Activated naive CD8-positive, alpha-beta T cell (primary cell): Measurements from ENCODE around the gene IFTAP.

Experiments
- H3K27ac Mint-ChIP-seq: one replicate; pipeline ENCODE4 v1.8.0; 2021; ENCODE audit warnings: mixed read lengths
- H3K27me3 Mint-ChIP-seq: one replicate; pipeline ENCODE4 v1.8.0; 2021; ENCODE audit warnings: mixed read lengths
- H3K36me3 Mint-ChIP-seq: one replicate; pipeline ENCODE4 v1.8.0; 2021; ENCODE audit warnings: mixed read lengths
- H3K4me1 Mint-ChIP-seq: one replicate; pipeline ENCODE4 v1.8.0; 2021; ENCODE audit warnings: low read depth, mixed read lengths
- H3K4me3 Mint-ChIP-seq: one replicate; pipeline ENCODE4 v1.8.0; 2021; ENCODE audit warnings: mild to moderate bottlenecking, mixed read lengths
- H3K9me3 Mint-ChIP-seq: one replicate; pipeline ENCODE4 v1.8.0; 2021; ENCODE audit warnings: low read depth, mixed read lengths

IFTAP gene

DNA sequence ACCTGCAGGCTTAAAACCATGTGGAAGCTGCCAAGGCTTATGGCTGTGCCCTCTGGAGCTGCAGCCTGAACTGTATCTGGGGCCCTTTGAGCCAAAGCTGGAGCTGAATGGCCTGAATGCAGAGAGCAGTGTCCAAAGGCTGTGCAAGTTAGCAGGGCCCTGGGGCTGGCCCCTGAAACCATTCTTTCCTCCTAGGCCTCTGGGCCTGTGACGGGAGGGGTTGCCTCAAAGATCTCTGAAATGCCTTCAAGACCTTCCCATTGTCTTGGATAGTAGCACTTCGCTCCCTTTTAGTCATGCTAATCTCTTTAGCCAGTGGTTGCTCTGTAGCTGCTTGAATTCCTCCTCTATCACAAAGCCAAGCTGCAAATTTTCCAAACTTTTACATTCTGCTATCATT, 12.8 kb upstream of the IFTAP start:
- H3K27me3 Mint-ChIP-seq: peaks cover 5% of the 10 kb centered on the region
- H3K4me3 Mint-ChIP-seq: no peak overlapping the region
- H3K9me3 Mint-ChIP-seq: peaks cover 6% of the 10 kb centered on the region
- H3K36me3 Mint-ChIP-seq: peaks cover 4% of the 10 kb centered on the region
- no peak overlapping the region for H3K27ac Mint-ChIP-seq
- H3K4me1 Mint-ChIP-seq: no peaks in the 10 kb centered on the region

DNA sequence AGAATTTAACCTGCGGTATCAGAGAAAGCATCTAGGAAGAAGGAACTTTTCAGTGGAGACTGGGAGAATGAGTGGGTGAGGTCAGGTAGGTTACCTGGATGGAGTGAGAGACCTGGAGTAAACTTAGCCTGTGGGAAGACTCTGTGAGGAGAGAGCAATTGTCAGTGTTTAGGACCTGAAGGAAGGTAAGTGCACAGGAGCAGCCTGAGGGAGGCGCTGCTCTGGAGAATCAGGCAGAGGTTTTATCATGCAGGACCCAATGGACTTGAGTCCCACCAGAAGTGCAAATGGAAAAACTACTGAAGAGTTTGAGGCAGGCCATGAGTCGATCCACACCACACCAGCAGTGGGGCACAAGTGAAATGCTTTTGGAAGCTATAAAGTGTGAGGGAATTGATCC, 10.6 kb upstream of the IFTAP start:
- peaks cover 5% of the 10 kb centered on the region for H3K27me3 Mint-ChIP-seq
- H3K4me1 Mint-ChIP-seq: no peaks in the 10 kb centered on the region
- peaks cover 4% of the 10 kb centered on the region for H3K36me3 Mint-ChIP-seq
- peaks cover 6% of the 10 kb centered on the region for H3K9me3 Mint-ChIP-seq
- H3K27ac Mint-ChIP-seq: no peak overlapping the region
- no peak overlapping the region for H3K4me3 Mint-ChIP-seq

DNA sequence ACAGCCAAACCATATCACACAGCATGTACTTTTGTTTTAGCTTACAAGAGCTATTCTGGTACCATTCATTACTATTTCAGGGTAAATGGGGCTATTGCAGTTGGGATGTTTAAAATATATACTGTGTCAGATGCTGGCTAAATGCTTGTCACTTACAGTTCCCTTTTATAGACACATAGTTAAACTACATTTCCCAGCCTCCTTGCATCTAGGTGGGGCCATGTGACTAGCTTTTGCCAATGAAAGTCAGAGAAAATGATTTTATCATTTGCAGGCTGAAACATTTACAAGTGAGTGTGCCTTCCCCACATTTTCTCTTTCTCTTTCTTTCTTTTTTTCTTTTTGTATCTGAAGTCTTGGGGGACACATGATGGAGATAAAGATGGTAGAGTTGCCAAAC, 7.8 kb upstream of the IFTAP start:
- H3K36me3 Mint-ChIP-seq: peaks cover 4% of the 10 kb centered on the region
- peaks cover 6% of the 10 kb centered on the region for H3K9me3 Mint-ChIP-seq
- H3K4me1 Mint-ChIP-seq: no peaks in the 10 kb centered on the region
- H3K4me3 Mint-ChIP-seq: no peak overlapping the region
- H3K27ac Mint-ChIP-seq: no peak overlapping the region
- peaks cover 10% of the 10 kb centered on the region for H3K27me3 Mint-ChIP-seq

DNA sequence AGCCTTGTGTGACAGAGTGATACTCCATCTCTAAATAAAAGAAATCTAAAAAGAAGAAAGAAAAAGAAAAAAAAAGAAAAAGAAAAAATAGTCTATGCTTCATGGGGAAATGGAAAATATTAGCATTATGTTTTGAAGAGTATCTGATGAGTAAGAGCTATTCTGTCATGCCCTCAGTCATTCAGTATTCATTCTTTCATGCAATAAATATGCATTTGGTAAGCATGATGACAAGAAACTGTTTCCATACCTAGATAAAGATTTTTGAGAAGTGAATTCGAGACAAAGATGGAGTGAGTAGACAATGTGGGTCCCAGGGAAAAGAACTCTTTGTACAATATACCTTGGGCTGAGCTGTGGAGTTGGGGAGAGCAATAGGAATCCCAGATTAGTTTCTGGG, 6.2 kb upstream of the IFTAP start:
- Mint-ChIP-seq H3K27me3 (peaks cover 19% of the 10 kb centered on the region), H3K4me1 (no peaks in the 10 kb centered on the region)

DNA sequence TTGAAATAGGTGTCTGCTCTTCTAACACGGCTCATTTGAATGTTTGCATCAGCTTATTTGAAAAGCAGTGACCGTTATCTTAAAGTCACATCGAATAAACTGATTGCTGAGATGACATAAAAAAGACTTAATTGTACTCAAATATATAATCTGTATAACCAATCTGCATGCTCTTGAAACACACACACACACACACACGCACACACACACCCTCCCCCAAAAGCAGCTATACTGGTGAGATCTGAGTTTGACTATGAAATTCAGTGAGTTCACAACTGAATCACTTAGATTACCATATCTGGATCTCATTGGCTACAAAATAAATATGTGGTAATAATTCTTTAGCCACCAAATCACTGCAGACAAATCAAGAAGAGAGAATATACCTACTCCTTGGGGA, 3.8 kb upstream of the IFTAP start:
- Mint-ChIP-seq H3K4me1 (peaks cover 7% of the 10 kb centered on the region), H3K9me3 (no peaks in the 10 kb centered on the region), H3K36me3 (no peaks in the 10 kb centered on the region), H3K27me3 (peaks cover 36% of the 10 kb centered on the region), H3K27ac (no peak overlapping the region), H3K4me3 (no peak overlapping the region)

More for the DNA sequence above, 6.2 kb upstream of the IFTAP start:
- Mint-ChIP-seq H3K27ac (no peak overlapping the region), H3K36me3 (no peaks in the 10 kb centered on the region), H3K9me3 (no peaks in the 10 kb centered on the region), H3K4me3 (no peak overlapping the region)

DNA sequence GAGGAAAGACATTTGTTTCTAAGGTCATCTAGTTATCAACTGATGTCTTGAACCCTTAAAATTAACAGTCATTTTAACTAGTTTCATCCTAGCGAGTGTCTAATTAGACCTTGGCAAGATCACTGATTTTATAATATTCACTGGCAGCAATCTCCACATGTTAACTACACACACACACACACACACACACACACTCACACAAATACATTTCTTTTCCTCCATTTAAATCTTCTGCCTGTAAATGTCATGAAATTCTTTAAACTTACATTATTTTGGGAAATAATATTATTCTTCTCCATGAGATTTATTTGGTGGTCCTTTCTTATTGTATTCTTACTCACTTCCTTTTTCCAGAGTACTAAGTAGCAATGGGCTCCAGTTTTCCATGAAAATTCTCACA, 2.9 kb upstream of the IFTAP start:
- peaks cover 7% of the 10 kb centered on the region for H3K4me1 Mint-ChIP-seq
- no peaks in the 10 kb centered on the region for H3K9me3 Mint-ChIP-seq
- no peak overlapping the region for H3K4me3 Mint-ChIP-seq
- H3K27ac Mint-ChIP-seq: no peak overlapping the region
- peaks cover 38% of the 10 kb centered on the region for H3K27me3 Mint-ChIP-seq
- H3K36me3 Mint-ChIP-seq: no peaks in the 10 kb centered on the region

DNA sequence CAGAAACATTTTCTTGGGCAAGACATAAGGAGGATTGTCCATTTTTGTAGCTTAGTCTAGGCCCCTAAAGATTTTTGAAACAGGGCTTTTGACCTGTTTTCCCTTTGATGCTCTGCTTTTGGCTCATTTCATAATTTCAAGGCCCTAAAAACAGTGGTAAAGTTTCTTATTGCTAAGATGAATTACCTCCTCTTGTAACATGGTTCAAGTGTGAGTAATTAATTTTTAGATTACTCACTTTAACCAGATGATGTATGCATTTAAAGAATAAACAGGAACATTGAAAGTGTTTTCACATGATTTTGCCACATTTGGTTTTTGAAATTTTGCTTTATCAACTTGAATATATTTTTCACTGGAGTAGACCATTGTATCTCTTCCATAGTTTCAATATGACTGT, 2.6 kb downstream of the IFTAP start:
- Mint-ChIP-seq H3K4me3 (no peak overlapping the region), H3K27ac (no peak overlapping the region), H3K9me3 (no peaks in the 10 kb centered on the region), H3K4me1 (peaks cover 7% of the 10 kb centered on the region), H3K27me3 (peaks cover 37% of the 10 kb centered on the region), H3K36me3 (no peaks in the 10 kb centered on the region)

GRCh38 chr11:36598051-36598450, 3.7 kb downstream of the IFTAP start, which contains the start of gene RAG2:
TSS of gene RAG2 (minus strand) at chr11:36598236. CDS start at chr11:36594168, 4,068 bp downstream.
- peaks cover 7% of the 10 kb centered on the region for H3K4me1 Mint-ChIP-seq
- H3K9me3 Mint-ChIP-seq: no peaks in the 10 kb centered on the region
- H3K27ac Mint-ChIP-seq: no peak within 1 kb of the TSS
- H3K4me3 Mint-ChIP-seq: no peak within 1 kb of the TSS
- no peaks in the 10 kb centered on the region for H3K36me3 Mint-ChIP-seq
- H3K27me3 Mint-ChIP-seq: peaks cover 31% of the 10 kb centered on the region

GRCh38 chr11:36600180-36600579, 5.9 kb downstream of the IFTAP start:
- no peaks in the 10 kb centered on the region for H3K36me3 Mint-ChIP-seq
- no peak overlapping the region for H3K4me3 Mint-ChIP-seq
- no peaks in the 10 kb centered on the region for H3K4me1 Mint-ChIP-seq
- H3K27ac Mint-ChIP-seq: no peak overlapping the region
- no peaks in the 10 kb centered on the region for H3K9me3 Mint-ChIP-seq
- H3K27me3 Mint-ChIP-seq: peaks cover 17% of the 10 kb centered on the region

DNA sequence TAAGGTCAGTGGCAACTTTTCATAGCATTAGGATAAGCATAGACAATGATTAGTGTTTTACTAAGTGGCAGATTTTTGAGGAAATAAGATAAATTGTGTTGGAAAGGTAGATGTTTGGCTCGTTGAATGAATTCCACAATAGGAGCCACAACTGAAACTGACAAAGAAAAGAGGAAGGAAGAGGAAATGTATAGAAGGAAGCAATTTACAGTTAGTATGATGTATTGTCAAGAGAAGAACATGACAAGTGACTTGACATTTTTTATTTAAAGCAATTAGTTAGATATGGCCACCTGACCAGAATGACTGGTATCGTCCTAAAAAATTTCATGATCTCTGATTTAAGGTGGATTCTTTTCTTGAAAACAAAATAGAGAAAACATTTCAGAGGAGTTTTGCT, 6.9 kb downstream of the IFTAP start:
- no peaks in the 10 kb centered on the region for H3K9me3 Mint-ChIP-seq
- H3K36me3 Mint-ChIP-seq: no peaks in the 10 kb centered on the region
- H3K4me3 Mint-ChIP-seq: no peak overlapping the region
- no peak overlapping the region for H3K27ac Mint-ChIP-seq
- peaks cover 12% of the 10 kb centered on the region for H3K27me3 Mint-ChIP-seq
- H3K4me1 Mint-ChIP-seq: no peaks in the 10 kb centered on the region

DNA sequence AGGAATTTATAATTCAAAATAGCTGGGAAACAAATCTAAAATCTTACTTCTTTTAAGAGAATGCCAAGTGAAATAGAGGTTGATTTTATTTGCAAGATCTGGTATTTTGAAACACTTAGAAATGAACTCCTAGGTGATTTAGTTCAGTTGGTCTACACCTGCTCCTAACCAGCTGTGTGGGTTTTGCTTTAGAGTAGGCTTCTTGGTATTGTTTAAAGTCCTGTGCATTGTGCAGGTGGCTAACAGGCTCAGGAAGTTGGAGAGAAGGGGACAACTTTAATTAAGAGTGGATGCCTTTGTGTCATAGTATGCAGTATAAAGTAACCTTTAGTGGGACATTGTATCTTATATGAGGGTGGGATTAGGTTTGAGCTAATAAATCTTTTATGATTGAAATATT, 7.8 kb downstream of the IFTAP start:
- H3K36me3 Mint-ChIP-seq: no peaks in the 10 kb centered on the region
- no peak overlapping the region for H3K4me3 Mint-ChIP-seq

DNA sequence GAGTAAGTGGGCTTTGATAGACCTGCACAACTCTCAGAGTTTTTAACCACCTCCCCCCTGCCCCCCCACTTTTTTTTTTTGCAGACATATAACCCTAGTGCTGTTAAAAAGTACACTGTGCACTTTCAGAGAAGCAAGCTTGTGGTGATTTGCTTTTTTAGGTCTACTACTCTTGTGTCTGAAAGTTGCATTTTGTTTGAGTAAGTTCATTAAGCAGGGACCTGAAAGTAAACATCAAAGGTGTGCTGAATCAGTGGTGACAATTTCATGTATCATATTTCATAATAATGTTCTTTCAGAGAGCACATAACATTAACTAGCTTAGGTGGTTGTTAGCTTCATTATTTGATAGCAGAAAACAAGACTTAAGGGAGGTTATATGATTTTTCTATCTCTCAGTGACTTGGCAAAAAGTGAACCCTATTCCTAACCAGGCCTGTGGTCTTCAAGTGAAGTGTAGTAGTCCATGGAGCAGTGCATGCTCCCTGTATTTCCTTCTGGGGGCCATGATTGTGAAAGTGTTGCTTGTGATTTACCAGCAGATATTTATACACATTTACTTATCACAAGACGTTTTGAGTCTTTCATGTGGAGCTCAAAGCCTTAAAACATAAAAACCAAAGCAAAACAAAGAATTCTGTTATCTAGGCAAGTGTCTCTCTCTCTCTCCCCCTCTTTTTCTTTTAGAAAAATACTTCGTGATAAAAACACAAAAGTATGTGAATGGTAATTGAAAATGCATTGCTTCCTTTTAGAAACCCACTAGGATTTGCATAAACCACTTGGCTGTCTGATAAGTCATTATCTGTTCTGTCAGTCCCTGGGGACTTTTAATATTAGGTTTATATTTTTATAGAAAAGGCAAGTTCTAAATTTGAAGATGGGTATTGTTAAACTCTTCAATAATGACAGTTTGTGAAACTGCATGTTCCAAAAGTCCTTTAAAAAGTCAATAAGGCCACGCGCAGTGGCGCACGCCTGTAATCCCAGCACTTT, 11.2 kb downstream of the IFTAP start:
- Mint-ChIP-seq H3K9me3 (no peaks in the 10 kb centered on the region), H3K36me3 (no peaks in the 10 kb centered on the region), H3K27me3 (peaks cover 9% of the 10 kb centered on the region), H3K4me3 (no peak overlapping the region), H3K4me1 (no peaks in the 10 kb centered on the region), H3K27ac (no peak overlapping the region)

More for the DNA sequence above, 7.8 kb downstream of the IFTAP start:
- no peaks in the 10 kb centered on the region for H3K4me1 Mint-ChIP-seq
- H3K27ac Mint-ChIP-seq: no peak overlapping the region
- no peaks in the 10 kb centered on the region for H3K9me3 Mint-ChIP-seq
- H3K27me3 Mint-ChIP-seq: peaks cover 12% of the 10 kb centered on the region

DNA sequence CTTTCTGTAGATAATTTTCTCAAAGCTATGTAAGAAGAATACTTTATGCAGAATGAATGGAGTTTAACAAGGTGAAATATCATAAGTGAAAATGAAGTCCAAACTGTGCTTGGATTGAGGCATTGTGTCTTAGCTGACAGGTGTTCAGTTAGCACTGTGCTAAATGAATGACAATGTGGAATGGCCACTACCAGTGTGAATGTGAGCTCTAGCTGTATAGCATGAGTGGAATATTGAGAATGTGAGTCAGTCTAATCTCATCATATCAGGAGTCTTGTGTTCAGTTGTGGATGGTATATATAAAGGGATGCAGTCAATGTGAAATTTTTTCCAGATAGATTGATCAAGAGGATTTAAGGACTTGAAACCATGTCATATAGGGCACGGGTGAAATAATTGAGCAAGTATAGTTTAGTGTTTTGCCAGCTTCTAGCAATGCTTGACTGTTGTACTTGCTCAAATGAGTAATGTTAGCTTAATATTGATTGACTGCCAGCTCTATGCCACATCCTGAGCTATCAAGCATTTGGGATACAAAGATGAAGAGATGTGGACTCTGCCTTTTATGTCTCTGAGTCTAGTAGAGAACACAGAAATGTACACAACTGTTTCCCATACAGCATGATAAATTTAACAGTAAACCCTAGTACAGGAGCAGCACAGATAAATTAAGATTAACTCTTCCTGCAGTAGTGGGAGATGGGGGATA, 14.3 kb downstream of the IFTAP start:
- Mint-ChIP-seq H3K36me3 (no peaks in the 10 kb centered on the region), H3K27ac (no peak overlapping the region), H3K4me3 (no peak overlapping the region), H3K9me3 (no peaks in the 10 kb centered on the region), H3K27me3 (peaks cover 3% of the 10 kb centered on the region), H3K4me1 (no peaks in the 10 kb centered on the region)

DNA sequence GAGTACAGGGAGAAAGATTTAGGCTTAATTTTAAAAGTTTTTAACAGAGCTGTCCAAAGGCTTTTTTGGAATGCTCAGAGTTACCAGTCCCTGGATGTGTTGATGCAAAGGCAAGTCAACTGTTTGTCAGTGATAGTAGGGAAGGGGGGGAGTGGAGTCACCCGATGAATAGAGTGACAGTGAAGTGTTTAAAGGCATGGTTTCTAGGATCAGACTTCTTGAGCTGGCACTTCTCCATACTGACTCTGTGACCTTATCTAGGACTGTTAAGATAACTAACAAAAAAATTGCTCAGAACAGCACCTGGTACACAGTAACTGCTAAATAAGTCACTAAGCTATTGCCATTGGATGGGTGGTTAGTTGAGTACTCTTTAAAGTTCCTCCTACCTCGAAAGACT, 15.1 kb downstream of the IFTAP start:
- no peak overlapping the region for H3K27ac Mint-ChIP-seq
- no peaks in the 10 kb centered on the region for H3K9me3 Mint-ChIP-seq
- peaks cover 3% of the 10 kb centered on the region for H3K27me3 Mint-ChIP-seq
- H3K36me3 Mint-ChIP-seq: no peaks in the 10 kb centered on the region
- no peak overlapping the region for H3K4me3 Mint-ChIP-seq
- no peaks in the 10 kb centered on the region for H3K4me1 Mint-ChIP-seq

DNA sequence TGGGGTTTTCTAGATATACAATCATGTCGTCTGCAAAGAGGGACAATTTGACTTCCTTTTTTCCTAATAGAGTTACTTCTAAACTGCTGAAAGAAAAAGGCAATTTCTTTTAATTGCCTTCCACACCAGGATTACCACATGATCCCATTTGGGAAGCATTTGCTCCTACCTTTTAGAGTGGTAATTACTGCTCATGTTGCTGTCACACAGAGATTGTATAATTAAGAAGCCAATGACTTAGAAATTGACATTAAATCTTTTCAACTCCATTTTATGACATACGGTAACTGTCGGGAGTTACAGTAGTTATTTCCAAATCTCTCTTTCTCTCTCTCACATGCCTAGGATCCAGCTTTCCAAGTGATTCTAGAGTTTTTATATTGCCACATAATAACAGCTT, 21.5 kb downstream of the IFTAP start:
- Mint-ChIP-seq H3K4me3 (no peak overlapping the region), H3K27me3 (peaks cover 12% of the 10 kb centered on the region), H3K27ac (no peak overlapping the region), H3K4me1 (no peaks in the 10 kb centered on the region), H3K36me3 (no peaks in the 10 kb centered on the region), H3K9me3 (no peaks in the 10 kb centered on the region)
